ENCODE results near the gene ABCA2.

The ABCA2 gene

DNA sequence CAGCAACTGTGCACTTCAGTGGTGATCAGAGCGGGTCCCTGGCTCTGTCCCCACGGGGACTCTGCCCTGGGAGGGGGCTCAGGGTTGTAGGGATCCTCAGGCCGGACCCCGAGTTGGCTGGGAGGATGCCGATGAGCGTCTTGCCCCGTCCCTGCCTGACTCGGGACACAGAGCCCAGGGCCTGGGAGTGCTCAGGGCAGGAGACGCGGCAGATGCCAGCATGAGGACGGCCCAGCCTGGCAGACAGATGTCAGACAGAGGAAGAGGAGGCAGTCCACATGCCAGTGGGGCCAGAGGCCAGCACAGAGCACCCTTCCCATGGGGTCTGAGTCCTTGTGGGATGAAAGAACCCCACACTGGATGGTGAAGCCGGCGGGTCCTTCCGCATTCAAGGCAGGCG lies 64.7 kb downstream of the ABCA2 start:
- no peak for DNase-seq

DNA sequence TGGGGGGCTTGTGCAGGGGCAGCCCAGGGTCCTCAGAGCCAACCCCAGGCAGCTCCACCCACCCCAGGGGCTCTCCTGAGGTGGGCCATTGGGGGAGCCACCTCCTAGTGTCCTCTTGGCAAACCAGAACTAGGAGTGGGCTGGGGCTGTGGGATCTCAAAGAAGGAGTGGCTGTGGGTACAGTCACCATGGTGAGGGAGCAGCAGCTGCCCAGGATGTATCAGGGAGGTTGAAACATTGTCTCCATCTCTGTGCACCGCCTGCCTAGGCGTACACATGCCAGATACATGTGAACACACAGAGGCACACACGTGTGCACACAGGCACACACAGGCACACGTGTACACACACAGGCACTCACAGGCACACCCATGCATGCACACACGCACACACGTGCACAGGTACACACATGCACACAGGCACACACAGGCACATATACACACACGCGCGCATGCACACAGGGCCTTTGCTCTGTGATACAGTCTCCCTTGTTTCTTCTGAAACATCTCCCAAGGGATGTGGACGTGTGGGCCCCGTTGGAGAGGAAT lies 65.3 kb downstream of the ABCA2 start:
- DNase-seq: no peak

DNA sequence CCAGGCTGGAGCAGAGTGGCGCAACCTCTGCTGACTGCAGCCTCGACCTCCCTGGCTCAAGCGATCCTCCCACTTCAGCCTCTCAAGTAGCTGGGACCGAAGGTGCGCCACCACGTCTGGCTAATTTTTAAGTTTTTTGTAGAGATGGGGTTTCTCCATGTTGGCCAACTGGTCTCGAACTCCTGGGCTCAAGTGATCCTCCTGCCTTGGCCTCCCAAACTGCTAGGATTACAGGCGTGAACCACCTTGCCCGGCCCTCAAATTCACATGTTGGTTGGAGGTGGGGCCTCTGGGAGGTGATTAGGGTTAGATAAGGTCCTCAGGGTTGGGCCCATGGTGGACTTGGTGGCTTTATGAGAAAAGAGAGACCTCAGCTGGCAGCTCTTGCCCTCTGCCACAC lies 65.9 kb downstream of the ABCA2 start:
- DNase-seq: no peak

DNA sequence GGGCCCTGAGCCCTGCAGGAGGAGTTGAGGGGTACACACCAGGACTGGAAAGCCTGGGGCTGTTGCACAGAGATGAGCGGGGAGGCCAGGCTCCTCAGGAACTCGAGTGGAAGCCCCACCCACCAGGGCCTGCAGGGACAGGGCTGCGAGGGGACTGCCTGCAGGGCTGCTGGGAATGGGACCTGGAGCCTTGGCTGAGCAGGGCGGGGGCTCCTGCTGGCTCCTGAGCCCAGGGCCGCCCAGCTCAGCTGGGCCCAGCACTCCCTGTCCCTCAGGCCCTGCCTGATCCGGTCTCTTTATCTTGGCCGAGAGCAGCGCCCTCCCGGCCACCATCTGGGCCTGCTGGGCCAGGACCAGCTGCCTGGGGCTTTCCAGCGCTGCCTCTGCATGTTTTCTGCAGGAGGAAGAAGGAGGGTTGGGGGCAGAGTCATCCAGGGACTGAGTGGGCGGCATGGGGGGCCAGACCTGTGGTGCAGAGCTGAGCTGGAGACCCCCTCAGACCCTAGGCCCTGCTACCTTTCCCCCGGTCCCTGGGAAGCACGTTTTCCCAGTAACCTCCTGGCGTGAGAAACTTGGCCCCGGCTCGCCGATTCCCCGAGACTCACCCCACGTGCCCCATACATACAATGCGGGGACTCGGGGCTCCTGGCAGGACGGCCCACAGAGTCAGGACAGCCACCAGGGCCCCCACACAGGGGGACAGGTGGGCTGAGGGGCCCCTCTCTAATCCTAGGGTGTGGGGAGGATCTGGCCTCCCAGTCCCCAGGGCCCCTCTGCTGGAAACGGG lies 66.6 kb downstream of the ABCA2 start:
- no peak for DNase-seq

DNA sequence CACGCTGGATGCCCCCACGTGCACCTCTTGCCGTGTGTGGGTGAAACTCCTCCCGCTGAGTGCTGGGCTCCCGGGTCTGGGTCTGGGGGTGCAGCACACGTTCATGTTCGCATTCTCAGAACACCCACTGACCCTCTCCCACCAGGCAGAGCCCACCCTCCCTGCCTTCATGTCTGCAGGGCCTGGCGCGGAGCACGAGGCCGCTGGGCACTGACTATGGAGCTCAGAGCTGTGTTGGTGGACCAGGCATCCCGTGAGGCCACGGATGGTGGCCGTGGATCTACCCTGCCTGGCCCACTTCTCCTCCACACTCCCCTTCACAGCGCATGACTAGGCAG lies 67.1 kb downstream of the ABCA2 start:
- DNase-seq: no peak

DNA sequence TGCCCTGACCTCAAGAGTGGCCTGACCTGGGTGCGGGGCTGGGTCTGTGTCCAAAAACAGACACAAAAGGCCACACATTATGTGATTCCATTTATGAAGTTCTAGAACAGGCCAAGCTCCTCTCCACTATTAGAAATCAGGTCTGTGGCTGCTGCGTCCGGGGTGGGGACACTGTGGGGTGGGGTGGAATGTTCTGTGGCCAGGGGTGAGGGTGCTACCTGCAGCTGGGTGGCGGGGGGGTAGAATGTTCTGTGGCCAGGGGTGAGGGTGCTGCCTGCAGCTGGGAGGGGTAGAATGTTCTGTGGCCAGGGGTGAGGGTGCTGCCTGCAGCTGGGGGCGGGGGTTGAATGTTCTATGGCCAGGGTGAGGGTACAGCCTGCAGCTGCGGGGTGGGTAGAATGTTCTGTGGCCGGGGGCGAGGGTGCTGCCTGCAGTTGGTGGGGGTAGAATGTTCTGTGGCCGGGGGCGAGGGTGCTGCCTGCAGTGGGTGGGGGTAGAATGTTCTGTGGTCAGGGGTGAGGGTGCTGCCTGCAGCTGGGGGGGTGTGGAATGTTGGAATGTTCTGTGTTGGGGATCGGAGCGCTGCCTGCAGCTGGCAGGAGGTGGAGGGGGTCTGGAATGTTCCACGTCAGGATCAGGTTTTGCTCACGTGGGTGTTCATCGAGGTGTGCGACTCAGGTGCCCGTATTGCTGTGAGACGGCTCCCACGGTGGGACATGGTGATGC lies 67.7 kb downstream of the ABCA2 start:
- no peak for DNase-seq

DNA sequence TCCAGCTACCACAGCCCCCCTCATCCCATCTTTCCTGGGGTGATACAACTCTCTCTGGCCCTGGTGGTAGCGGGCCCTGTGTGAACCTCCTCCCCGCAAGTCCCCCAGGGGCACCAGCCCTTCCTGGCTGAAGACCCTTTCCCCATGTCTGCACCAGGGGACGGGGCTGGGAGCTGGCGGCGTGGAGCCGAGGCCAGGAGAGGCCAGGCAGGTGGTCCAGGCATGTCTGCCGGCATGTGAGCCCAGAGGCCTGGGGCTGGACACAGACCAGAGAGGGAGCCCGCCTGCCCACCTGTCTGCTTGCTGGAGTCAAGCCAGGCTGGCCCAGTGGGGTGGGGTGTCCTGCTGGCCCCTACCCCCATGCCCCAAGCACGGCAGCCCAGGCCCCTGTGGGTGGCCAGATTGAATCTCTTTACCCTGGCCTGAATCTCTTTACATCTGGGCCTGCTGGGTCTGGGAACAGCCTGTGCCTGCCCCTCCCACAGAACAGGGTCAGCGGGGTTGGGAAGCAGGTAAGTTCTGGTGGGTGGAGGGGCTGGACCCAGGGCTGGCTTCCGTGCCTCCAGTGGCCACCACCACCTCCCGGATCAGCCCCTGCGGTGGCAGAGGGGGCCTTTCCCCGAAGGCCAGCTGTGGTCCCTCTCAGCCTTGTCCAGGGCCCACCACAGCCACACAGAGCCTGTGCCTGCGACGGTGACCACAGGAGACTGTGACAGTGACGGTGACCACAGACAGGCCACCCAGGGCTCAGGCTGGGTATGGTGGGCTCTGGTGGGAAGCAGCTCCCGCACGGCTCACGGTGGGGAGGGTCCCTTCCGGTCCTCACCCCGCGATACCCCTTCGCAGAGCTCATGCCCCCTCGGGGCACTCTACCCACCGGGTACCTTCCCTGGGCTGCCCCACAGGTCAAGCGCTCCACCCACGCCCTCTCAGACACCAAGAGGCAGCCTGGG lies 68.9 kb downstream of the ABCA2 start:
- DNase-seq: no peak

DNA sequence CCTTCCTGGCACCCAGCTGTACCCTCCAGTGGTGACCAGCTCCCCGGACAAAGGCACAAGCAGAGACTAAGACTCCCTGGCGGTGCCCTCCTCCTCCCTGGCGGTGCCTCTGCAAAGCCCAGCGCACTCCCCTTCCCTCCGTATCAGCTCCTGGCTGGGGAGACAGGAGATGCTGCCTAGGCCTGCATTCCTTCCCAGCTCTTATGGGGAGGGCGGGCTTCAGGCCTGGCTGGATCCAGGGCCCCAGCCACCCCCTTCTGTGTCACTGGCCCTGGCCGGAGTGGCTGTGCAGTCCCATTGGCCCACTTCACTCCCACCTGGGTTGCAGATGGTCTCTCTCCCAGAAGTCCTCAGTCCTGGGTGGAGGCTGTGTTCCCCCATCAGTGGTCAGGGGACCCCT lies 69.6 kb downstream of the ABCA2 start:
- DNase-seq: no peak

DNA sequence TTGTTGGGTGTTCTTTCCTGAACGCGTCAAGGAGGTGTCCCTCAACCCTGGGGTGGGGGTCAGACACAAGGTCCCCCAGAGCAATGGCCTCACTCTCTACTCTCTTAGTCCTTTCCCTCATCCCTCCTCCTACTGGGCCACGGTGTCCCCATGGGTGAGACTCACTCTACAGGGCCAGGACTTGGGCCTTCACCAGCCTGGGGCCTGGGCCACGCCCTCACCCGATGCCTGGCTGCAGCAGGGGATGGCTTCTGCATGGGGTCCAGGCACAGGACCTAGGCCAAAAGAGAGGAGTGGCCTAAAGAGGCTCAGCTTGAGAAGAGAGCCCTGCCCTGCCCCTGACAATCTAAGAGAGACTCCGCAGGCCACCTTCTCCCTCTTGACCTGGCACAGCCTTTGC lies 70.1 kb downstream of the ABCA2 start:
- DNase-seq: no peak

DNA sequence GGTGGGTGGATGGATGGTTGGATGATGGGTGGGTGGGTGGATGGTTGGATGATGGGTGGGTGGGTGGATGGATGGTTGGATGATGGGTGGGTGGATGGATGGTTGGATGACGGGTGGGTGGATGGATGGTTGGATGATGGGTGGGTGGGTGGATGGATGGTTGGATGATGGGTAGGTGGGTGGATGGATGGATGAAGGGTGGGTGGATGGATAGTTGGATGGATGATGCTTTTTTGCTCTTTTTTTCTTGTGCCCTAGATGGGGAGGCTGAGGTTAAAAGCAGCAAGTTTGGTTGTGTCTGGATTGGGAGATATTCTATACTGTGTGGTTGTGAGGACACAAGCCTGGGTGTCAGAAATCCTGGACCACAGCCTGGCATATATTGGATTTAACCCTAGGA lies 70.6 kb downstream of the ABCA2 start:
- DNase-seq: no peak

Measured in kidney glomerular epithelial cell (primary cell).